SK-N-SH (cell line): ENCODE results near the gene XCR1.

ENCODE experiments used
- ELF1 ChIP-seq: IDR thresholded peaks from 2 replicates; pipeline ENCODE4 v1.4.0; 2012
- JUND ChIP-seq: IDR thresholded peaks from 2 replicates; pipeline ENCODE4 v1.4.0; 2012
- NFIC ChIP-seq: IDR thresholded peaks from 2 replicates; pipeline ENCODE4 v1.4.0; 2012; ENCODE audit warnings: borderline replicate concordance
- NRF1 ChIP-seq: IDR thresholded peaks from 2 replicates; pipeline ENCODE4 v1.6.1; 2012; ENCODE audit warnings: low read depth, mild to moderate bottlenecking, low read length
- POLR2AphosphoS5 ChIP-seq: IDR thresholded peaks from 2 replicates; pipeline ENCODE4 v1.6.1; 2012; ENCODE audit warnings: low read depth, low read length
- RXRA ChIP-seq: IDR thresholded peaks from 2 replicates; pipeline ENCODE4 v1.4.0; 2012; ENCODE audit warnings: low read depth, mild to moderate bottlenecking, borderline replicate concordance
- TAF1 ChIP-seq: IDR thresholded peaks from 2 replicates; pipeline ENCODE4 v1.6.1; 2012; ENCODE audit warnings: low read depth, mild to moderate bottlenecking, low read length, moderate library complexity, borderline replicate concordance
- TEAD4 ChIP-seq: IDR thresholded peaks from 2 replicates; pipeline ENCODE4 v1.4.0; 2012; ENCODE audit warnings: mild to moderate bottlenecking, borderline replicate concordance; ENCODE audit not compliant: insufficient read depth
- YY1 ChIP-seq: IDR thresholded peaks from 2 replicates; pipeline ENCODE4 v1.4.0; 2012; ENCODE audit warnings: low read depth, mild to moderate bottlenecking
- TF ChIP-seq, protein P1 (sequence below): fragments of 200-600 bp; sonication (generic); IDR thresholded peaks from 2 replicates; pipeline ENCODE4 v1.6.1; 2017; ENCODE audit warnings: antibody characterized with exemption, mild to moderate bottlenecking, moderate library complexity
- TF ChIP-seq, protein P2 (sequence below): IDR thresholded peaks from 2 replicates; pipeline ENCODE4 v1.6.1; 2012; ENCODE audit warnings: mild to moderate bottlenecking, low read depth, low read length, moderate library complexity
- TF ChIP-seq, protein P3 (sequence below): IDR thresholded peaks from 2 replicates; pipeline ENCODE4; 2012
- TF ChIP-seq, protein P4 (sequence below): IDR thresholded peaks from 2 replicates; pipeline ENCODE4 v1.4.0; 2012; ENCODE audit warnings: low read depth, borderline replicate concordance

GRCh38 chr3:46025139-46025538 is 2.1 kb downstream of the XCR1 start:
- TF ChIP-seq JUND (no peak), POLR2AphosphoS5 (no peak), YY1 (no peak), ELF1 (no peak), RXRA (no peak), TAF1 (no peak), NRF1 (no peak), TEAD4 (no peak), NFIC (no peak)
- TF ChIP-seq, protein P1, sequence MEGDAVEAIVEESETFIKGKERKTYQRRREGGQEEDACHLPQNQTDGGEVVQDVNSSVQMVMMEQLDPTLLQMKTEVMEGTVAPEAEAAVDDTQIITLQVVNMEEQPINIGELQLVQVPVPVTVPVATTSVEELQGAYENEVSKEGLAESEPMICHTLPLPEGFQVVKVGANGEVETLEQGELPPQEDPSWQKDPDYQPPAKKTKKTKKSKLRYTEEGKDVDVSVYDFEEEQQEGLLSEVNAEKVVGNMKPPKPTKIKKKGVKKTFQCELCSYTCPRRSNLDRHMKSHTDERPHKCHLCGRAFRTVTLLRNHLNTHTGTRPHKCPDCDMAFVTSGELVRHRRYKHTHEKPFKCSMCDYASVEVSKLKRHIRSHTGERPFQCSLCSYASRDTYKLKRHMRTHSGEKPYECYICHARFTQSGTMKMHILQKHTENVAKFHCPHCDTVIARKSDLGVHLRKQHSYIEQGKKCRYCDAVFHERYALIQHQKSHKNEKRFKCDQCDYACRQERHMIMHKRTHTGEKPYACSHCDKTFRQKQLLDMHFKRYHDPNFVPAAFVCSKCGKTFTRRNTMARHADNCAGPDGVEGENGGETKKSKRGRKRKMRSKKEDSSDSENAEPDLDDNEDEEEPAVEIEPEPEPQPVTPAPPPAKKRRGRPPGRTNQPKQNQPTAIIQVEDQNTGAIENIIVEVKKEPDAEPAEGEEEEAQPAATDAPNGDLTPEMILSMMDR = no peak
- TF ChIP-seq, protein P2, sequence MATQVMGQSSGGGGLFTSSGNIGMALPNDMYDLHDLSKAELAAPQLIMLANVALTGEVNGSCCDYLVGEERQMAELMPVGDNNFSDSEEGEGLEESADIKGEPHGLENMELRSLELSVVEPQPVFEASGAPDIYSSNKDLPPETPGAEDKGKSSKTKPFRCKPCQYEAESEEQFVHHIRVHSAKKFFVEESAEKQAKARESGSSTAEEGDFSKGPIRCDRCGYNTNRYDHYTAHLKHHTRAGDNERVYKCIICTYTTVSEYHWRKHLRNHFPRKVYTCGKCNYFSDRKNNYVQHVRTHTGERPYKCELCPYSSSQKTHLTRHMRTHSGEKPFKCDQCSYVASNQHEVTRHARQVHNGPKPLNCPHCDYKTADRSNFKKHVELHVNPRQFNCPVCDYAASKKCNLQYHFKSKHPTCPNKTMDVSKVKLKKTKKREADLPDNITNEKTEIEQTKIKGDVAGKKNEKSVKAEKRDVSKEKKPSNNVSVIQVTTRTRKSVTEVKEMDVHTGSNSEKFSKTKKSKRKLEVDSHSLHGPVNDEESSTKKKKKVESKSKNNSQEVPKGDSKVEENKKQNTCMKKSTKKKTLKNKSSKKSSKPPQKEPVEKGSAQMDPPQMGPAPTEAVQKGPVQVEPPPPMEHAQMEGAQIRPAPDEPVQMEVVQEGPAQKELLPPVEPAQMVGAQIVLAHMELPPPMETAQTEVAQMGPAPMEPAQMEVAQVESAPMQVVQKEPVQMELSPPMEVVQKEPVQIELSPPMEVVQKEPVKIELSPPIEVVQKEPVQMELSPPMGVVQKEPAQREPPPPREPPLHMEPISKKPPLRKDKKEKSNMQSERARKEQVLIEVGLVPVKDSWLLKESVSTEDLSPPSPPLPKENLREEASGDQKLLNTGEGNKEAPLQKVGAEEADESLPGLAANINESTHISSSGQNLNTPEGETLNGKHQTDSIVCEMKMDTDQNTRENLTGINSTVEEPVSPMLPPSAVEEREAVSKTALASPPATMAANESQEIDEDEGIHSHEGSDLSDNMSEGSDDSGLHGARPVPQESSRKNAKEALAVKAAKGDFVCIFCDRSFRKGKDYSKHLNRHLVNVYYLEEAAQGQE = no peak
- TF ChIP-seq, protein P3, sequence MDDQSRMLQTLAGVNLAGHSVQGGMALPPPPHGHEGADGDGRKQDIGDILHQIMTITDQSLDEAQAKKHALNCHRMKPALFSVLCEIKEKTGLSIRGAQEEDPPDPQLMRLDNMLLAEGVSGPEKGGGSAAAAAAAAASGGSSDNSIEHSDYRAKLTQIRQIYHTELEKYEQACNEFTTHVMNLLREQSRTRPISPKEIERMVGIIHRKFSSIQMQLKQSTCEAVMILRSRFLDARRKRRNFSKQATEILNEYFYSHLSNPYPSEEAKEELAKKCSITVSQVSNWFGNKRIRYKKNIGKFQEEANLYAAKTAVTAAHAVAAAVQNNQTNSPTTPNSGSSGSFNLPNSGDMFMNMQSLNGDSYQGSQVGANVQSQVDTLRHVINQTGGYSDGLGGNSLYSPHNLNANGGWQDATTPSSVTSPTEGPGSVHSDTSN = no peak
- TF ChIP-seq, protein P4, sequence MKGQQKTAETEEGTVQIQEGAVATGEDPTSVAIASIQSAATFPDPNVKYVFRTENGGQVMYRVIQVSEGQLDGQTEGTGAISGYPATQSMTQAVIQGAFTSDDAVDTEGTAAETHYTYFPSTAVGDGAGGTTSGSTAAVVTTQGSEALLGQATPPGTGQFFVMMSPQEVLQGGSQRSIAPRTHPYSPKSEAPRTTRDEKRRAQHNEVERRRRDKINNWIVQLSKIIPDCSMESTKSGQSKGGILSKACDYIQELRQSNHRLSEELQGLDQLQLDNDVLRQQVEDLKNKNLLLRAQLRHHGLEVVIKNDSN = no peak
